ENCODE results near the gene SFT2D1. TPM values are rescaled to one million over a fixed set of nuclear protein-coding genes. Genes with fewer than 3 reads are reported as not detected.

Gene SFT2D1
- total RNA-seq, 2 donors from 2014 or later, result 11.5 to 28.0 TPM

- ATAC-seq, result no peak
- no peaks in the 10 kb centered on the region for H3K4me1 ChIP-seq
- DNase-seq, result no peak
- H3K9me3 ChIP-seq, result no peaks in the 10 kb centered on the region
- H3K27me3 ChIP-seq, result peaks cover 0 to 4% of the 10 kb centered on the region in 2 donors
- TF ChIP-seq POLR2A (IDR thresholded peaks at IDR 0.05) (no peak), CTCF (IDR thresholded peaks at IDR 0.05) (no peak)
- WGBS, 2 donors, result 85 to 90% methylated on average over 23 of the region's 23 CpGs
- no peak overlapping the region for H3K4me3 ChIP-seq
- intact Hi-C loops (cut with DNase I), result no loop called here
- no peak overlapping the region for H3K27ac ChIP-seq
- H3K36me3 ChIP-seq (replicated peaks in 1 of 2; ENCODE audit: insufficient read depth in 1 of 2, low read depth in 2 of 2), result no peaks in the 10 kb centered on the region
These were observed 44.7 kb downstream of the SFT2D1 start for GRCh38 chr6:166297606-166298005.

GRCh38 chr6:166296035-166296883 lies 46.1 kb downstream of the SFT2D1 start:
- intact Hi-C loops (cut with DNase I), result no loop called here
- no peak for ATAC-seq
- Histone ChIP-seq H3K4me1 (no peaks in the 10 kb centered on the region), H3K36me3 (replicated peaks in 1 of 2; ENCODE audit: insufficient read depth in 1 of 2, low read depth in 2 of 2) (no peaks in the 10 kb centered on the region), H3K9me3 (no peaks in the 10 kb centered on the region), H3K27ac (no peak overlapping the region), H3K4me3 (no peak overlapping the region), H3K27me3 (peaks cover 0 to 4% of the 10 kb centered on the region in 2 donors)
- no peak for DNase-seq
- TF ChIP-seq CTCF (IDR thresholded peaks at IDR 0.05), result no peak
- TF ChIP-seq POLR2A (IDR thresholded peaks at IDR 0.05), result no peak
- WGBS, 2 donors, result 66 to 68% methylated on average over 10 of the region's 10 CpGs

- no peak overlapping the region for H3K27ac ChIP-seq
- intact Hi-C loops (cut with DNase I), result no loop called here
These were observed 48.4 kb downstream of the SFT2D1 start for GRCh38 chr6:166293731-166294584.

More at GRCh38 chr6:166293731-166294584, 48.4 kb downstream of the SFT2D1 start:
- no peak for DNase-seq
- ATAC-seq, result no peak
- Histone ChIP-seq H3K9me3 (no peaks in the 10 kb centered on the region), H3K4me3 (no peak overlapping the region), H3K36me3 (replicated peaks in 1 of 2; ENCODE audit: insufficient read depth in 1 of 2, low read depth in 2 of 2) (no peaks in the 10 kb centered on the region), H3K27me3 (peaks cover 0 to 4% of the 10 kb centered on the region in 2 donors), H3K4me1 (no peaks in the 10 kb centered on the region)
- 70 to 71% methylated on average over 12 of the region's 12 CpGs for WGBS, 2 donors
- no peak for TF ChIP-seq POLR2A (IDR thresholded peaks at IDR 0.05)
- no peak for TF ChIP-seq CTCF (IDR thresholded peaks at IDR 0.05)

All from body of pancreas (tissue), 4 donors.